DOHH2 (cell line): ENCODE data around the gene GATM.

Source experiments
- H3F3A ChIP-seq: fragments of 200-600 bp; sonication (generic), shearing (Covaris generic); 2 replicates; pipeline ENCODE4 v1.6.0; 2016; ENCODE audit warnings: antibody characterized with exemption, mild to moderate bottlenecking; ENCODE audit not compliant: control insufficient read depth, insufficient read depth
- H3K27ac ChIP-seq: fragments of 200-600 bp; sonication (generic); 2 replicates; pipeline ENCODE4 v1.5.1; 2014; ENCODE audit warnings: low read depth, mild to moderate bottlenecking, low read length, moderate library complexity
- H3K27me3 ChIP-seq: fragments of 200-600 bp; sonication (generic); 2 replicates; pipeline ENCODE4 v1.6.1; 2014; ENCODE audit warnings: mild to moderate bottlenecking, low read length, mixed read lengths; ENCODE audit not compliant: control insufficient read depth
- H3K36me3 ChIP-seq: fragments of 200-600 bp; sonication (generic); 2 replicates; pipeline ENCODE4 v1.6.1; 2014; ENCODE audit warnings: mild to moderate bottlenecking, low read length, moderate library complexity, mixed read lengths; ENCODE audit not compliant: control insufficient read depth
- H3K4me1 ChIP-seq: fragments of 200-600 bp; sonication (generic); 2 replicates; pipeline ENCODE4 v1.6.1; 2014; ENCODE audit warnings: mild to moderate bottlenecking, low read length, mixed read lengths; ENCODE audit not compliant: control insufficient read depth
- H3K4me2 ChIP-seq: fragments of 200-600 bp; sonication (generic); 2 replicates; pipeline ENCODE4 v1.6.0; 2014; ENCODE audit warnings: mild to moderate bottlenecking, low read length, moderate library complexity
- H3K4me3 ChIP-seq: fragments of 200-600 bp; sonication (generic); 2 replicates; pipeline ENCODE4 v1.5.1; 2014; ENCODE audit warnings: mild to moderate bottlenecking, low read length, mixed read lengths
- H3K79me2 ChIP-seq: fragments of 200-600 bp; sonication (generic); 2 replicates; pipeline ENCODE4 v1.6.1; 2014; ENCODE audit warnings: mild to moderate bottlenecking, low read length, mixed read lengths; ENCODE audit not compliant: control insufficient read depth
- H3K9me2 ChIP-seq: fragments of 200-600 bp; sonication (generic); replicated peaks from 2 replicates; pipeline ENCODE4 v1.6.1; 2014; ENCODE audit warnings: mild to moderate bottlenecking, low read length, mixed read lengths; ENCODE audit not compliant: control insufficient read depth
- H3K9me3 ChIP-seq: fragments of 200-600 bp; sonication (generic); 2 replicates; pipeline ENCODE4 v1.6.1; 2014; ENCODE audit warnings: antibody characterized with exemption, low read length, mixed read lengths; ENCODE audit not compliant: control insufficient read depth, insufficient read depth
- H4K20me1 ChIP-seq: fragments of 200-600 bp; sonication (generic); 2 replicates; pipeline ENCODE4 v1.6.0; 2014; ENCODE audit warnings: low read depth, mild to moderate bottlenecking, antibody characterized with exemption, low read length, moderate library complexity; ENCODE audit not compliant: control insufficient read depth, insufficient read depth
- CTCF ChIP-seq: fragments of 200-600 bp; sonication (generic); IDR thresholded peaks from one replicate; pipeline ENCODE4 v1.5.1; 2014; ENCODE audit warnings: antibody characterized with exemption, mild to moderate bottlenecking, low read depth, low read length; ENCODE audit not compliant: poor library complexity, severe bottlenecking
- EZH2phosphoT487 ChIP-seq: fragments of 200-600 bp; sonication (generic); IDR thresholded peaks from 2 replicates; pipeline ENCODE4 v1.6.1; 2017; ENCODE audit warnings: borderline replicate concordance, mild to moderate bottlenecking, antibody characterized with exemption, low read length, moderate library complexity, mixed read lengths

The GATM gene

DNA sequence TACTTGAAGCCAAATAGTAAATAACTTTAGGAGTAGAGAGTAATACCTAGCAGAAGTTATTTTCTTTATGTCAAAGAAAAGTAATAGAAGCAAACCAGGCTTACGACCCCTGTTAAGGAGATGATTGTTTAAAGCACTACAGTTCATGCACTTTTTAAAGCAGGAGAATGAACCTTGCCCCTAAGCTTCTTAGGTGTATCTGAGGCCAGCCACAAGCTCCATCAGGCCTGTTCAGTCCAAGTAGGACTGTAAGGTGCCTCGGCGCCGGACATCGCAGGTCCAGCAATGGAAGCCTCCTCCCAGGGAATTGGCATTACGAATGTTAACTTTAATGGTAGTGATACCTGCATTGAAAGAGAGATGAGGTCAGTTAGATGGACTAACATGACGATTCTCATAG lies 16.5 kb downstream of the GATM start:
- Histone ChIP-seq H3K4me3 (no peak overlapping the region), H3K27me3 (no peaks in the 10 kb centered on the region), H3K9me3 (no peaks in the 10 kb centered on the region), H3K9me2 (no peaks in the 10 kb centered on the region), H3K79me2 (no peaks in the 10 kb centered on the region), H3K27ac (no peak overlapping the region), H4K20me1 (no peaks in the 10 kb centered on the region), H3F3A (no peaks in the 10 kb centered on the region), H3K36me3 (peaks cover 13% of the 10 kb centered on the region; the same call in 1 of the 2 replicates), H3K4me1 (no peaks in the 10 kb centered on the region), H3K4me2 (no peak overlapping the region)
- TF ChIP-seq EZH2phosphoT487 = no peak

GRCh38 chr15:45355860-45356259 lies 22.5 kb downstream of the GATM start:
- peaks cover 11% of the 10 kb centered on the region; the same call in 1 of the 2 replicates for H3K27me3 ChIP-seq
- TF ChIP-seq CTCF (no peak), EZH2phosphoT487 (no peak)
- no peaks in the 10 kb centered on the region for H3K9me2 ChIP-seq
- no peak overlapping the region for H3K27ac ChIP-seq
- no peaks in the 10 kb centered on the region for H3K9me3 ChIP-seq
- no peaks in the 10 kb centered on the region for H3K4me1 ChIP-seq
- no peaks in the 10 kb centered on the region for H4K20me1 ChIP-seq
- H3K36me3 ChIP-seq = no peaks in the 10 kb centered on the region
- H3K4me2 ChIP-seq = no peak overlapping the region
- no peaks in the 10 kb centered on the region for H3F3A ChIP-seq
- H3K79me2 ChIP-seq = no peaks in the 10 kb centered on the region
- no peak overlapping the region for H3K4me3 ChIP-seq

- H3K4me3 ChIP-seq = no peak overlapping the region
- TF ChIP-seq CTCF (no peak), EZH2phosphoT487 (no peak)
- peaks cover 11% of the 10 kb centered on the region; the same call in 1 of the 2 replicates for H3K27me3 ChIP-seq
- H4K20me1 ChIP-seq = no peaks in the 10 kb centered on the region
- no peak overlapping the region for H3K27ac ChIP-seq
- no peaks in the 10 kb centered on the region for H3K36me3 ChIP-seq
- H3K4me1 ChIP-seq = no peaks in the 10 kb centered on the region
- no peaks in the 10 kb centered on the region for H3K9me3 ChIP-seq
- H3K4me2 ChIP-seq = no peak overlapping the region
- H3F3A ChIP-seq = no peaks in the 10 kb centered on the region
- H3K79me2 ChIP-seq = no peaks in the 10 kb centered on the region
- H3K9me2 ChIP-seq = no peaks in the 10 kb centered on the region
Measured at GRCh38 chr15:45354711-45355110, 23.6 kb downstream of the GATM start.

DNA sequence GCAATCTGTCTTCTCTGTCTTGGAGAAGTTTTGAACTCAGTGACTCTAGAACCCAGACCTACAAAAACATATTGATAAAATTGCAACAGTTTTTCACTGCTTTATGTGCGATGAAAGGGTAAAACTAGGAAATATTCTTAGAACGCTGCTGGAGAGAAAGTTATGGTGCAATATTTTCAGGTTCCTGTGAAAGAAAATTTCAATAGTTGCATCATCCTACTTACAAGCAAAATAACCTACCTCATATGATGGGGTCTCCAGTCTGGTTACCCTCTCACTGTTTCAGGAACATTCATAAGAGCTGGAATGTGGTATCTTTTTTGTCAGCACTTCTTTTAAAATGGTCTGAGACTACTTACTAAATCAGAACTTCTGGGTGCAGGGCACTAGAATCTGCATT lies 27.1 kb downstream of the GATM start:
- H3K27ac ChIP-seq = no peak overlapping the region
- H3K79me2 ChIP-seq = no peaks in the 10 kb centered on the region
- no peaks in the 10 kb centered on the region for H3K4me1 ChIP-seq

More for the DNA sequence above, 27.1 kb downstream of the GATM start:
- no peak for TF ChIP-seq CTCF
- no peak for TF ChIP-seq EZH2phosphoT487
- no peak overlapping the region for H3K4me2 ChIP-seq
- no peaks in the 10 kb centered on the region for H4K20me1 ChIP-seq
- no peaks in the 10 kb centered on the region for H3K9me2 ChIP-seq
- H3K27me3 ChIP-seq = peaks cover 23% of the 10 kb centered on the region
- H3K36me3 ChIP-seq = no peaks in the 10 kb centered on the region
- H3F3A ChIP-seq = no peaks in the 10 kb centered on the region
- H3K9me3 ChIP-seq = no peaks in the 10 kb centered on the region
- H3K4me3 ChIP-seq = no peak overlapping the region
